Right atrium auricular region (tissue), 2 donors: ENCODE measurements around the gene PPP1R14C. TPM values are rescaled to one million over a fixed set of nuclear protein-coding genes. Genes with fewer than 3 reads are reported as not detected.

Experiments used
- DNase-seq: peaks from one replicate; pipeline ENCODE4 v3.0.0-alpha.2; 2019; ENCODE audit warnings: low spot score
- H3K27ac ChIP-seq, 2 donors: fragments of 200-600 bp; sonication (generic); 1 replicate in 1 of 2; 2 replicates in 1 of 2; pipeline ENCODE4 v1.5.1; 2016 to 2019
- H3K27me3 ChIP-seq, 2 donors: fragments of 200-600 bp; sonication (generic); one replicate each; pipeline versions ENCODE4 v1.5.1 to v1.6.0; 2017 to 2019
- H3K36me3 ChIP-seq: fragments of 200-600 bp; sonication (generic); one replicate; pipeline ENCODE4 v1.5.1; 2016
- H3K4me1 ChIP-seq, 2 donors: fragments of 200-600 bp; sonication (generic); one replicate each; pipeline versions ENCODE4 v1.5.1 to v1.6.0; 2017 to 2019
- H3K4me3 ChIP-seq, 2 donors: fragments of 200-600 bp; sonication (generic); 1 replicate in 1 of 2; 2 replicates in 1 of 2; pipeline ENCODE4 v1.5.1; 2017 to 2019; ENCODE audit warnings: mild to moderate bottlenecking in 1 of 2, moderate library complexity in 1 of 2
- H3K9me3 ChIP-seq, 2 donors: fragments of 200-600 bp; sonication (generic); one replicate each; pipeline ENCODE4 v1.5.1; 2019
- CTCF ChIP-seq, 2 donors: fragments of 200-600 bp; sonication (generic); IDR thresholded peaks; one replicate each; pipeline ENCODE4 v1.5.1; 2019; ENCODE audit warnings: antibody characterized with exemption in 2 of 2
- total RNA-seq, 2 donors: library from RNA; depleted of rRNA; stranded (reverse); fragments of >200 nt; gene quantifications; one replicate each; pipeline ENCODE4 v1.1.0, GENCODE V29; 2016

The PPP1R14C gene
- total RNA-seq, 2 donors from 2014 or later, result 85.4 to 130 TPM

GRCh38 chr6:150118627-150119026, 24.2 kb upstream of the PPP1R14C start:
- DNase-seq, result no peak
- H3K9me3 ChIP-seq, result no peaks in the 10 kb centered on the region
- no peak overlapping the region for H3K27ac ChIP-seq
- no peaks in the 10 kb centered on the region for H3K27me3 ChIP-seq
- H3K4me3 ChIP-seq, result no peak overlapping the region
- peaks cover 0 to 9% of the 10 kb centered on the region in 2 donors for H3K4me1 ChIP-seq
- TF ChIP-seq CTCF (IDR thresholded peaks at IDR 0.05), result no peak
- no peaks in the 10 kb centered on the region for H3K36me3 ChIP-seq

GRCh38 chr6:150119173-150119572, 23.7 kb upstream of the PPP1R14C start:
- no peak for TF ChIP-seq CTCF (IDR thresholded peaks at IDR 0.05)
- H3K27me3 ChIP-seq, result no peaks in the 10 kb centered on the region
- no peak overlapping the region for H3K4me3 ChIP-seq
- H3K9me3 ChIP-seq, result no peaks in the 10 kb centered on the region
- peaks cover 0 to 9% of the 10 kb centered on the region in 2 donors for H3K4me1 ChIP-seq
- DNase-seq, result no peak
- no peak overlapping the region for H3K27ac ChIP-seq
- H3K36me3 ChIP-seq, result no peaks in the 10 kb centered on the region

GRCh38 chr6:150123645-150124044, 19.2 kb upstream of the PPP1R14C start:
- no peak for DNase-seq
- H3K9me3 ChIP-seq, result no peaks in the 10 kb centered on the region
- H3K27ac ChIP-seq, result no peak overlapping the region
- H3K4me3 ChIP-seq, result no peak overlapping the region
- H3K27me3 ChIP-seq, result no peaks in the 10 kb centered on the region
- no peak for TF ChIP-seq CTCF (IDR thresholded peaks at IDR 0.05)
- peaks cover 0 to 9% of the 10 kb centered on the region in 2 donors for H3K4me1 ChIP-seq
- H3K36me3 ChIP-seq, result no peaks in the 10 kb centered on the region

GRCh38 chr6:150124235-150124634, 18.6 kb upstream of the PPP1R14C start:
- TF ChIP-seq CTCF (IDR thresholded peaks at IDR 0.05), result no peak
- Histone ChIP-seq H3K9me3 (no peaks in the 10 kb centered on the region), H3K36me3 (no peaks in the 10 kb centered on the region), H3K27me3 (no peaks in the 10 kb centered on the region), H3K27ac (no peak overlapping the region), H3K4me3 (no peak overlapping the region), H3K4me1 (peaks cover 0 to 3% of the 10 kb centered on the region in 2 donors)
- DNase-seq, result no peak

GRCh38 chr6:150126641-150127291, 16.1 kb upstream of the PPP1R14C start:
- Histone ChIP-seq H3K4me3 (no peak overlapping the region), H3K27me3 (no peaks in the 10 kb centered on the region), H3K9me3 (no peaks in the 10 kb centered on the region), H3K36me3 (no peaks in the 10 kb centered on the region), H3K27ac (no peak overlapping the region), H3K4me1 (no peaks in the 10 kb centered on the region)
- TF ChIP-seq CTCF (IDR thresholded peaks at IDR 0.05), result no peak
- no peak for DNase-seq

GRCh38 chr6:150128425-150128824, 14.4 kb upstream of the PPP1R14C start:
- no peaks in the 10 kb centered on the region for H3K27me3 ChIP-seq
- H3K4me3 ChIP-seq, result no peak overlapping the region
- DNase-seq, result no peak
- H3K4me1 ChIP-seq, result no peaks in the 10 kb centered on the region
- no peak overlapping the region for H3K27ac ChIP-seq
- H3K9me3 ChIP-seq, result no peaks in the 10 kb centered on the region
- H3K36me3 ChIP-seq, result no peaks in the 10 kb centered on the region
- TF ChIP-seq CTCF (IDR thresholded peaks at IDR 0.05), result no peak
